ENCODE data around the gene PRSS53.
A peak's percentile ranks its signal among the peaks of the same experiment; 100 is the strongest.
"Not testable (repeated sequence)": the region's sequence is repeated elsewhere in the genome, so short reads cannot be mapped to it uniquely, and the experiment has no call there.

Gene PRSS53

GRCh38 chr16:31117384-31118222 is 28.9 kb upstream of the PRSS53 start, which contains the start of gene KAT8:
Gene KAT8, plus strand, starts transcription at chr16:31117664. Its CDS starts 18 bp downstream, at chr16:31117682.
- DNase-seq: peak; percentile 98

GRCh38 chr16:31114468-31114867 is 25.7 kb upstream of the PRSS53 start:
- no peak for DNase-seq

DNA sequence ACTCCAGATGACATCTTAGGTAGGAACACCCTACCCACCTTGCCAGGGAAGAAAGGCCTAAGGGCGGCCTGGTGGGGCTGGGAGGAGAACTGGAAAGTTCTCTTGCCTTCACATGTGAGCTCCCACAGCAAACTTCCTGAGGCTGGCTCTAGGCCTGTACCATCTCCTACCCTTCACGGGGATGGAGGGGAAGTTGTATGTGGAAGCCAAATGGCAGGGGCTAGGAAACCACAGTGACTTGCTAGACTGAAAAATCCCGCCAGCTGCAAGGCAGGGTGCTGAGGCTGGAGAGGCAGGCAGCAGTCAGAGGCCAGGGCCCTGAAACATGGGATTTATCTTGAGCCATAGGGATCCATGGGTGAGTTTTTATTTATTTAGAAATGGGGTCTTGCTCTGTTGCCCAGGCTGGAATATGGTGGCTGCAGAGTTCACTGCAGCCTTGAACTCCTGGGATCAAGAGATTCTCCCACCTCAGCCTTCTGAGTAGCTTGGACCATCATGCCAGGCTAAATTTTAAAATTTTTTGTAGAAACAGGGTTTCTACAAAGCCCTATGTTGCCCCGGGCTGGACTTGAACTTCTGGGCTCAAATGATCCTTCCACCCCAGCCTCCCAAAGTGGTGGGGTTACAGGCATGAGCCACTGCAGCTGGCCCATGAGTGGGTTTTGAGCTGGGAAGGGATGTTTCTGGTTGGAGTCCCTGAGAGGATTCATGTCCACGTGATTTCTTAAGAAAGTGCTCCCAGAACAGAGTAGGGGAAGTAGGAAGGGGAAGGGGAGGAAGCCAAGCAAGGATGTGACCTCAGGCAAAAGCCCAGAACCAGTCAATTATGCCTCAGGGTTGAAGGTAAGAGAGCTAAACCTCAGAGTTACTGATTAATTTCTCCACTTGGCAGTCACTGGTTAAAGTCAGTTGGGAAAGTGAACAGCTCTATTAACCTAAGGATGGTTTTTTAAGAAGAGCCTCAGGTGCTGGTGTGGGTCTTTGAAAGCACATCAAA is 24.7 kb upstream of the PRSS53 start:
- no peak for DNase-seq

DNA sequence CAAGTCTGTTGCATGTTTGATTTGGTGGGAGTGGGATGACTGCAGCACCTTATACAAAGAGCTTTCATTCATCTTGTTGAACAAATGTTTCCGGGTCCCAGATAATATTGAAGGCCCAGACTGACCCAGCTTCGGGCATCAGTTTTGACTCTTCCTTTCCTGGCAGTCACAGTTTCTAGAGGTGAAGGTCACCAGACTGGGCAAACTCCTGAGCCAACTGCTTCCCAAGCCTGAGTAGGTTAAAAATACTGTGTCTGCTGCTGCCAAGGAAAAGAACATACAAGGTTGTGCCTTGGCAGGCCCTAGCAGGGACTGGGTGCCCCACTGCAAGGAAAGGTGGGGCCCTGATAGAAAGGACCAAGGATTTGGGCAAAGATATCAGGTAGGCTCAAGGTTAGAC is 24.0 kb upstream of the PRSS53 start:
- no peak for DNase-seq

DNA sequence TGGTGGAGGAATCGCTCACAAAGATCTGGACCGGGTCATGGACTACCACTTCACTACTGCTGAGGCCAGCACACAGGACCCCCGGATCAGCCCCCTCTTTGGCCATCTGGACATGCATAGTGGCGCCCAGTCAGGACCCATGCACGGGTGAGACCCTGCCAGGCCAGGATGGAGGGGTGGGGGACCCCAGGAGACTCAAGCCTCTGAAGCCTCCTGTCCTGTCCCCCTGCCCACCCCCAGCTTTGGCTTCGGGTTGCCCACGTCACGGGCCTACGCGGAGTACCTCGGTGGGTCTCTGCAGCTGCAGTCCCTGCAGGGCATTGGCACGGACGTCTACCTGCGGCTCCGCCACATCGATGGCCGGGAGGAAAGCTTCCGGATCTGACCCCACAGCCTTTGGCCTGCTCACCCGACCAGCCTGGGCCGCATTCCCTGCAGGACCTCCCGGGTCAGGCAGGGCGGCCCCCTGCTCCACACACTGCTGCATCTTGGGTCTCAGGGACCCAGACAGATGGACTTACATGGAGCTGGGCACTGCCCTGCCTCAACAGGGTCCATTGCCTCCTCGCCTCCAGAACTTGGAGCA is 23.2 kb upstream of the PRSS53 start:
- no peak for DNase-seq

GRCh38 chr16:31110106-31111034 is 21.6 kb upstream of the PRSS53 start:
- DNase-seq: no peak

DNA sequence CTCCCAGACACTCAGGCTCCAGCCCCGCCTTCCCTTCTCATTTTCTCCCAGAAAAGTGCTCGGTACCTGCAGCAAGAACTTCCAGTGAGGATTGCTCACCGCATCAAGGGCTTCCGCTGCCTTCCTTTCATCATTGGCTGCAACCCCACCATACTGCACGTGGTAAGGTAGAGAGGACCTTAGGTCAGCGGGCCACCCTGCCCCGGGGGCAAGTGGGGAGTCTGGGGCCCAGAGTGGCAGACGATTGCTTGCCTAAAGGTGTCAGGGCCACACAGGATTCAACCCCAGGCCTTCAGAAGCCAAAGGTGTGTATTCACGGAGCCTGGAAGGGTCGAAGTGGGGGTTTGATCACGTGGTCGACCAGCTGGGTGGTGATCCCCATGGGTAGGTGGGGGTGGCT is 20.9 kb upstream of the PRSS53 start:
- no peak for DNase-seq

DNA sequence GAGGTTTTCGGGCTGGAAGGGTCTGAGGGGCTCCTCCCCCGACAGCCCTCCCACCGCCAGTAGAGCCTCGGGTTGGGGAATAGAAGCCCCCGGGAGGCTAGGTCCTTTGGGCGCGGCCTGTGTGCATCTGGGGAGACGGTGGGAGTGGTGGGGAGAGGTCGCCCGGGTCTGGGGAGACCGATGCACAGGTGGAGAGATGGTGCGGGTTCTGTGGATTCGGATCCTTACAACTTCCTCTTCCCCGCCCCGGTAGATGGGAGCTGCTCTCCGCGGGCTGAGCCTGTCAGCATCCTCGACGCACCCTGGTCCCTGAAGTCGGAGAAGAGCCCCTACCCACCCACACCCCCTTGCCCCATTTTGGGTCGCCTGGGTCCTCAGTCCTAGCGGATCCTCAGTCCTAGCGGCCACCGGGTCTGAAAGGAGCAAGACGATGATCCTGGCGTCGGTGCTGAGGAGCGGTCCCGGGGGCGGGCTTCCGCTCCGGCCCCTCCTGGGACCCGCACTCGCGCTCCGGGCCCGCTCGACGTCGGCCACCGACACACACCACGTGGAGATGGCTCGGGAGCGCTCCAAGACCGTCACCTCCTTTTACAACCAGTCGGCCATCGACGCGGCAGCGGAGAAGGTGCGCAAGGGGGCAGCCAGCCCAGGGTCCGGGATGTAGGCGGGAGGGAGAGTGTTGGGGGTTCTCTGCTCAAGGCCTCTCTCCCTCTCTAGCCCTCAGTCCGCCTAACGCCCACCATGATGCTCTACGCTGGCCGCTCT is 20.2 kb upstream of the PRSS53 start:
- DNase-seq: no peak

GRCh38 chr16:31108035-31108793 is 19.5 kb upstream of the PRSS53 start, which contains the start of gene BCKDK:
Gene BCKDK, plus strand, starts transcription at chr16:31108386. Its CDS starts 838 bp downstream, at chr16:31109224.
- peak; percentile 60 for DNase-seq

- DNase-seq: peak; percentile 15
These were observed 18.7 kb upstream of the PRSS53 start for GRCh38 chr16:31107465-31107867.

DNA sequence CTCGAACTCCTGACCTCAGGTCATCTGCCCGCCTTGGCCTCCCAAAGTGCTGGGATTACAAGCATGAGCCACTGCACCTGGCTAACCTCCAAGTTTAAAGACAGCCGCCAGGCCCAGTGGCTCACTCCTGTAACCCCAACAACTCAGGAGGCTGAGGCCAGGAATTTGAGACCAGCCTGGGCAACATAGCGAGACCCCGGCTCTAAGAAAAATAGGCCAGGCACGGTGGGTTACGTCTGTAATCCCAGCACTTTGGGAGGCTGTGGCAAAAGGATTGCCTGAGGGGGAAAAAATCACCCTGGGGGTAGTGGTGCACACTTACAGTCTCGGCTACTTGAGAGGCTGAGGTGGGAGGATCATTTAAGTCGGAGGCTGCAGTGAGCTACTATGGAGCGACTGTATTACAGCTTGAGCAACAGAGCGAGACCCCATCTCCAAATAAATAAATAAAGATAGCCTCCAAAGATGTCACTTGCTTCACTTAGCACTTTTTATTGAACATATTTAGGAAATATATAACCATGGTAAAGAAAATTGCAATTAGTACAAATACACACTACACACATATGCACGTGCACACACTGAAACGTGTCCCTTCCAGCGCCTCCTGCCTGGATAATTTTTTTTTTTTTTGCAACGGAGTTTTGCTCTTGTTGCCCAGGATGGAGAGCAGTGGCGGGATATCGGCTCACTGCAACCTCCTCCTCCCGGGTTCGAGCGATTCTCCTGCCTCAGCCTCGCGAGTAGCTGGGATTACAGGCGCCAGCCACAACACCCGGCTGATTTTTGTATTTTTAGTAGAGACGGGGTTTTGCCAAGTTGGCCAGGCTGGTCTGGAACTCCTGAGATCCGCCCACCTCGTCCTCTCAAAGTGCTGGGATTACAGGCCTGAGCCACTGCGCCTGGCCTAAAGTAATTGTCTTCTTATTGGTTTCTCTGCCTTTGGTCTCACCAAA is 18.0 kb upstream of the PRSS53 start:
- DNase-seq: no peak

DNA sequence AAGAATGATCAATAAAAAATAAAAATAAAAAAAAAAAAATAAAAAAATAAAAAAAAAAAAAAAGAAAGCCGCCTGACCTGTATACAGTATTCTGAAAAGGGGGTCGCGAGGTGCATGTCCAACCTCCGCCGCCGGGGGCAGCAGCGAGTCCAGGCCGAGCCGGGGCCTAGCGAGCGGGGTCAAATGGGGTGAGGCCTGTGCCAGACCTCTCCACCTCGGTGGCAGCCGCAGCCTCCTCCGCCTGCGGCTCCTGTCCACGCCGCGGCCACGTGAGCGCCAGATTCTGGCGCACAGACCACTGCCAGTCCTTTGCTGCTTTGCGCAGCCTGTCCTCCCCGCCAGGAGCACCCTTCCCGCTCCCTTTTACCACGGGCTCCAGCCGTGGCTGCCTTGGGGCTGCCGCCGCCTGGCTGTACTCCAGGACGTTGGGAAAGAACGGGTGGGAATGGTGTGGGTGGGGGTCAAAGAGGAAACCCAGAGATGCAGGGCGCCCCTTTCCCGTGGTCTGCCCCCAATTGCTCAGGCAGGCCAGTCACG is 17.0 kb upstream of the PRSS53 start:
- peak; percentile 60 for DNase-seq

GRCh38 chr16:31100876-31101641 is 12.3 kb upstream of the PRSS53 start:
- DNase-seq: not testable (repeated sequence)

GRCh38 chr16:31099860-31100638 is 11.3 kb upstream of the PRSS53 start:
- no peak for DNase-seq

GRCh38 chr16:31094424-31095120 is 5.8 kb upstream of the PRSS53 start, which contains the start of gene VKORC1:
Gene VKORC1, minus strand, starts transcription at chr16:31094797. Its CDS starts 68 bp downstream, at chr16:31094729.
- DNase-seq: peak; percentile 90

DNA sequence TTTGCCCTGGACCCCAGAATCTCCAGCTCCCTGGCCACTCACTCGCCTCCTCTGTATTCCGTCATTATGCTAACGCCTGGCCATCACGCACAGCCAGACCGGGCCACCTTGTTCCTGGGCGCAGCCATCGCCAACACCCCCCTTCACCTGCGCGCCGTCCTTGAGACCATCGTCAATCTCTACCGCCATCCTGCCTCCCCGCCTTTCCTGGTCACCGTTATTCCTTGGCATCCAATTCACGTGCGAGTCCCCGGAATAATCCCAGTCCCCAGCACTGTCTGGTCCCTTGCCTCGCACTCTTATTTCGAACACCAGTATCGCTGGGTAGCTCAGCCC is 5.3 kb upstream of the PRSS53 start:
- DNase-seq: no peak
